ENCODE results near the gene AFF2.

The AFF2 gene

DNA sequence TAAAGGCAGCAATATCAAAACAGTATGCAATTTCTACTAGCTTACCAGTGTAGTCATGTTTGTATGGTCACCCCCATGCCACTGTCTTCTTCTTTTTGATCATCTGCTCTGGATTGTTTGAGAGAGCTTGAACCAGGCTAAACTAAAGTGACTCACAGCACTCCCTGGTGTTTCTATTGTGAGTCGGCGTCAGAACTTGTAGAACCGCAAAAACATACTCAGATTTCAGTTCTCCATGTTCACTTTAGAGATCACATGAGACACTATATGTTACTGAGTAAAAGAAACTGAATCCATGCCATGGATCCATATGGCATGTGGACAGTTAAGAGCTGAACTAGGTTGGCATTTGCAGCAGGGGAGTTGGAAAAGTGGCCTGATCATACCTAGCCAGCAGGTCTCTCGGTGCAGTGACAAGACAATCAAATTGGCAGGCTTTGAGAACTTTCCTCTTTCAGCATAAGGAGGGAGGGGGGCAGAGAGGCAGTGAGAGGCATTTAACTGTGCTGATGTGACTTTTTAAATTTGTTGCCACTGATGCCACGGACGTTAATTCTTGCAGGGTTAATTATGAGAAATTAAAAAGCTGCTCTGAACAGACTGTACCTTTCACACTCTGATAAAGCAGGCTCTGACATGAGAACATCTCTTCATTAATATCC, 88.4 kb downstream of the AFF2 start:
- no peak for DNase-seq (ENCODE audit: low read depth)

DNA sequence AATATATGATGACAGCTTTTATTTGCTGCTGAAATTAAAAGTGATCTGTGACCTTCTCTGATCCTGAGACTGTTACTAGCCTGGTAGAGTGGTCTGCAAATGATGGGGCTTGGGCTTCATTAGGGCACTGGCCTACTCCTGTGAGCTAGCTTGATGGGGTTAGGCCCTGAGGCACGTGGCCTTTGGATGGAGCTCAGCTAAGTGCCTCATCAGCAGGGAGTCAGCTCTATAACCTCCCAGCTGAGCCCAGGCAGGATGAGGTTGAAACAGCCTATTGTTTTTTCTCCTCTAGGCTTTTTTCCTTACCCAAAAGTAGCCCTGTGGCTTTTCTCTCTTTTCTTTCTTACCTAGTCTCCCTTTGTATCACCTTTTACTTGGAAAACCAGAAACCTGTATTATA, 92.2 kb downstream of the AFF2 start:
- DNase-seq (ENCODE audit: low read depth), result no peak

DNA sequence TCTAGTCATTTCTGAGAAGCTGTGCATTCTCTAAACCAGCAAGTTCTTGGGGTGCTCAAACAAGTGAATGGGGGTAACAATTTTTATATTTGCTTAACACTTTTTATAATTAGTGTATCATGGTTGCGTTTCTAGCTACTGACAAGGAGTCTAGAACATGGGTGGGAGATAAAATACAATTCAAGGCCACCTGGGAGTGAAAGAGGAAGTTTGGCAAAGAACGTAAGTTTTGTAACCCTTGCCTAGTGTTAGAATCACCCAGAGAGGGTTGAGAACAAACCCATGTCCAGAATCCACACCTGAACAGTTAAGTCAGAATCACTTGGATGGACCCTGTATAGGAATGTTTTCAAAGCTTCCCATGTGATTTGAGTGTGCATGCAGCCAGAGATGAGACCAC, 92.7 kb downstream of the AFF2 start:
- no peak for DNase-seq (ENCODE audit: low read depth)

- no peak for DNase-seq (ENCODE audit: low read depth)
Measured at GRCh38 chrX:148593987-148594386, 93.6 kb downstream of the AFF2 start.

DNA sequence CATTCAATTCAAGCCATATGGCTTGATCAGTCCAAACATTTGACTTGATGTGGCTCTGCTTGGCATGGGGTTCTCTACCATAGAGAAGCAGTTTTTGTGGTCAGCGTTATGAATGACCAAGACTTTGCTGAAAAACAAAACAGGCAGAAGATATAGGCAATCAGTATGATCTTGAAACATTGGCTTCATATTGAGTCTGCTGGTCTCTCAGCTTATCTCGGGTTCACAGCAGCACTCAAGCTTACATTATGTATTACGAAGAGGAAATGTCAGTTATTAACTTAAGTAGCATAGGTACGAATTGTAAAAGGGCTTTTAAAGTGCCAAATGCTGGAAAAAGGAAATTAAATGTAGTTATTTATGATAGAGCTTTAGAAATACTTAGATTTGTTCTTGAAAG, 99.0 kb downstream of the AFF2 start:
- no peak for DNase-seq (ENCODE audit: low read depth)

DNA sequence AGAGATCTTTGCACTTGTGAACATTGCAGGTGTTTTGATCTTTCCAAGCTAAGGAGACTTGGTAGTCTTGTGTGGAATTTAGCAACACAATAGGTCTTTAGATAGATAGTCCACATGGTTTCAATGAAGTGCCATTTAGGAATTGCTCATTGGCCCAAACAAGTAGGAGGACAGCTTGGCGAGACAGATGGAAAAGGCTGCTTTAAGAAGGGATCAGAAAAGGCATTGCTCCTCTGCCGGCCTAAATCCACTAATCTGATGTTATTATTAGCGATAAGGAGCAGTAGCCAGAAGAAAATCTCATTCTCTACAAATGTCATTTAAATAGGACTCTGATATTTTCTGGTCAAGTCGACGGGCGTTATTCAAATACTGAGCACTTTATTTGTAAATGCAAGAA, 99.7 kb downstream of the AFF2 start:
- DNase-seq (ENCODE audit: low read depth), result no peak

- DNase-seq (ENCODE audit: low read depth), result no peak
Measured at GRCh38 chrX:148600581-148600980, 100.2 kb downstream of the AFF2 start.

GRCh38 chrX:148601034-148601433, 100.6 kb downstream of the AFF2 start:
- no peak for DNase-seq (ENCODE audit: low read depth)

- DNase-seq (ENCODE audit: low read depth), result no peak
Measured at GRCh38 chrX:148609515-148610327, 109.3 kb downstream of the AFF2 start.

- DNase-seq (ENCODE audit: low read depth), result no peak
Measured at GRCh38 chrX:148610328-148610698, 109.9 kb downstream of the AFF2 start.

- no peak for DNase-seq (ENCODE audit: low read depth)
Measured at GRCh38 chrX:148611993-148612392, 111.6 kb downstream of the AFF2 start.

DNA sequence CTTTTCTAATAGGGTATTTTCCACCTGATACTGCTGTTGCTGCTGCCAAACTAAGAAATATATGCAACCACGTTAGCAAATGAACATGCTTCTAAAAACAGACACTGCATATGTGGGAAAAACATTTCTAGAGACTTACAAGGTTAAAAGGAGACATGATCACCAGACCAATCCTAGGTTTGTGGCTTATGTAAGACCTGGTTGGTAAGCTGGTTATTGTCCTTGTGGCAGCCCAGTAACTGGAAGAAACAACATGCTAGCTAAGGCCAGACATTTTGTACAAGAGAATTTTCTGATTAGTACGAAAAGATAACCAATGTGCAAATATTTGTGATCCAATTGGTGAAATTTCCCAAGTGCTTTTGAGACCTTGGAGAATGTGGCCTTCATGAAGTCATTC, 112.0 kb downstream of the AFF2 start:
- no peak for DNase-seq (ENCODE audit: low read depth)

GRCh38 chrX:148613636-148614035, 113.2 kb downstream of the AFF2 start:
- DNase-seq (ENCODE audit: low read depth), result no peak

DNA sequence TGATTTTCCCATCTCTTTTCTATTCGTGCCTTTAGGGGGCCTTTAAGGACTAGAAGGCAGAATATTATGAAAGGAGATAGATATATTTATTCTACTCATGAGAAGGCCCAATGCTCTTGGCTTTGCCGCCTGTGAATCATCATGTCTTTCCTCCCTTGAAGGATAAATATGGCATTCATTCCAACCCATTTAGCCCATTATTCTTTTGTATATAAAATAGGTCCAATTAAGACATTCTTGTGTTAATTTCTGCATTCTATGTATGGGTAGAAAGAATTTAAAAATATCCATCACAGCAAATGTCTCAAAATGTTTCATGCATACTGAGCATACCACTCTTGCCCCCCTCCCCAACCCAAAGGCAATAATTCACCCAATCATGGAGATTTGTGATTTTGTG, 115.1 kb downstream of the AFF2 start:
- DNase-seq (ENCODE audit: low read depth), result no peak

DNA sequence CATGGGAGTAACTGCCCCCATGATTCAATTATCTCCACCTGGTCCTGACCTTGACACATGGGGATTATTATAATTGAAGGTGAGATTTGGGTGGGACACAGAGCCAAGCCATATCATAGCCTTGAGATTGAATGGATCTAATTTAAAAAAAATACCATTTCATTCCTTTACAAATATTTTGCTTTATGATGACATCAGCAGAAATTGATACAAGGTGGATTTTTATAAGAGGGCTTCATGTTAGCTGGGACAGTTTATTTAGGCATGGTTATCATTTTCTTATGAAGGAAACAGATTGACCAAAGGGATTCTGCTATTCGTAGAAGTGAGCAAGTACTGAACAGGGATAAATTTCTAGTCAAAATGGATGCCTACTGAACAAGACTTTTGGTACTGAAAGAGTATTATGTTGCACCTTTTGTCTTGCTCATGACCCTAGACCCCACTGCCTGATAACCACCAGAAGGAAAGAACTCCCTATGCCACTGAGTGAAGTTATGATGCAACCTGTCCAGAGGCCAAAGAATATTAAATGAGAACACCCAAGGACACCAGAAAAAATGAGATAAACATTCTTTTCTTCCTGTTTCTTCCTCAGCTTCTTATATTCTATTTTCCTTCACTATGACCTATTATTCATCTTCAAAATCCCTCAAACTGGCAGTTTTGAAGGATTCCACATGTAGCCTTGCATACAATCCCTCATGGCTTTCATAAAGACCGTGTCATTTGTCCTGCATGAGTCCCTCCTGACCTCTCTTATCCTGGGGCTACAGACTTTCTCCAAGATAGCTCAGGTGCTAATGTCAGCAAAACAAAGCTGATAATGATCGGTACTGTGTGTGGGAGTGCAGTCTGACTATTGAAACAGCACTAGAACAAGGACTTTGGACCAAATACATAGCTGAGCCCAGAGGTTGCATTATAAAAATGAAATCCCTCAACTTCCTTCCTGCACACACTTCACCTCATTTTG, 118.3 kb downstream of the AFF2 start:
- no peak for DNase-seq (ENCODE audit: low read depth)

- DNase-seq (ENCODE audit: low read depth), result no peak
Measured at GRCh38 chrX:148620023-148620422, 119.6 kb downstream of the AFF2 start.

DNA sequence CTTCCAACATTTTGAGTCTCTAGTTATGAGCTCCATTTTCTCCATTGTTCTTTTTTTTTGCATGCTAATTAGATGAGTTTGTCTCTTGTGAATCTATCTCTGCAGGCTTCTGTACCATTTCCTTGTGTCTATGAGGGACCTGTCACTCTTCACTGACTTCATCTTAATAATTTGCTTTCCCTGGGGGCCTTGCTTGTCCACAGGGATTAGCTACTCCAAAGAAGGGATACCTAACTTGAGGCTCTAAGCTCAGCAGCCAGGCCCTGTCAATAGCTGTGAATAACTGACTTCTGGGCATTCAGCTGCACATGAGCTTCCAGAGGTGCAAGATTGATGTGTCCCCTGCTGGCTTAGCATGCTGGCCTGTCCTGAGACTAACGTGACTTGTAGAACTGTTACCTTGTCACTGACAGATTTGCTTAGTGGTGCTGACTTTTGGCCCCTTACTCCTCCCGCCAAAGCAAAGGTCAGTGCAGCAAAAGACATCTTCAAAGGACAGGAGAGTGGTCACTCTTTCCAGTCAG, 124.6 kb downstream of the AFF2 start:
- DNase-seq (ENCODE audit: low read depth), result no peak

DNA sequence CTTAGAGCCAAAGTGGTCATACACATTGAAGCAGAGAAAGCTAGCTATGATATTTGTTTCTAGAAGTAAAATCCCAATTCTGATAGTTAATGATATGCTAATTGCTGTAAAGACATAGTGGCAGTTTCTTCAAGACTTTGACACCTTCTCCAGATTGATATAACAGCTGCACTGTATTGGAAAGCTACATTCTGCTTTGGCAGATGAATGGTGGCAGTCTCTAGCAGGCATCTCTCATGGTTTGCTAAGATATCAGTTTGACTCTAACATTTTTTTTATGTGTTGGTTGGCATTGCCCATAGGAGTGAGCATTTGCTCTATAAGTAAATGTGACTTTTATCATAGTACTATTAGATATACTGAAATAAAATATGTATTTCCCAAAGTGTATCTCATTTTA, 128.2 kb downstream of the AFF2 start:
- no peak for DNase-seq (ENCODE audit: low read depth)

DNA sequence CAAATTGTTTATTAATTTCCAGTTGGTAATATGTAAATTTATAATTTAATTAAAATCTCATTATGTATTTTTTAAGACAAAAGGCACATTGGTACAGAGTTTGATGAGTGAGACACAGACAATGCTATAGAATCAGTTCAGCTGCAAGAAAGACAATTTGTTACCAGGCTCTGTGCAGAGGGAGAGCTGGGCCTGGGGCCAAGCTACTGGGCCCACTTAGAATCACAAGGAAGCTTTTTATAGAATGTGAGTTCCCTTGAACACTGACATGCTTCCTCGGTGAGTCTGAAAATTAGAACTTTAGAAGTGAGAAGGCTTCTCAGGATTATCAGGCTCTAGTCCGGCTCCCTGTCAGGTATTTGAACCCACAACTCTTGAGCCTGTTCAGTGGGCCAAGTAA, 129.0 kb downstream of the AFF2 start:
- DNase-seq (ENCODE audit: low read depth), result no peak

DNA sequence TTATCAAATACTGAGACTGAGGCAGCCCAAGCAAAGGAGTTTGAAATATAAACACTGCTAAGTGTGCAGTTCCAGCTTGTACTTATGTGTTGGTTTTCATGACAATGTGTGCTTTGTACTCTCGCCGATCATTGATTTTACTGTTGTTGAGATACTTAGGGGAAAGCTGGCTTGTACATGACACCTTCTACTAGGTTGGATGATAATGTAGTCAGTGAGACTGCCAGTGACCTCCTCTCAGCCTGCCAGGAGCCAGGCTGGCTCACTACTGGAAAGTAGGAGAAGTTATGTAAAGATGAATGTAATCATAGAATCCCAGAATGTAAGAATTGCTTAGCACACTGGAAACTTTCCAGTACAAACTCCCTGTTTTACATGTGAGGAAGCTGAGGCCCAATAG, 132.0 kb downstream of the AFF2 start:
- no peak for DNase-seq (ENCODE audit: low read depth)

DNA sequence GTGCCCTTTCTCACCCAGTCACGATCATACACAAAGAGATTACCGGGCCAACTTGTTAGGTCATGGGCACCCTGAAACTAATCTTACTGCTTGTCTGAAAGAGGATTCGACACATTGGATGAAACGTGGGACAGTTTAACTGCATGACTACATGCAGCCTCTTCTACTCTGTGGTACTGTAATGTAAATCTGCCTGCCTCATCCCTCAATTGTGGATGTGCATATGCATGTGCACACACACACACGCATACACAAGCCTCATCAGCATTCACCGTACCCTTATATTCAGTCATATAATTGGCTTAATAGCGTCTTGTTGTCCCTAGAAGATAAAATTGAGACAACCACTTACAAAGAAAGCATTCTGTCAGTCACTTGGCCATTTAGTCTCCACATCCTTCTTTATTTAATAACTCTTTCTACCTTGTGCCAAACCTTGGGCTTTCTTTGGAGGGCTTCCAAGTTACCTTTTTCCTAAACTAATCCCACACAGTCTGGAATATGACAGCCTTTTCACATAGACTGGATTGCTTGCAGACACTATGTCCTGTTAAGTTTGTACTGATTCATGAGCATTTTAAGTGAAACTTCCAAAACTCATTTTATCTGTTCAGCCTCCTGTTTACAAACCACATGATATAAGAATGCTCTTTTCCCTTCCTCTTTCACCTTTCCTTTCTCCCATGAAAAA, 132.9 kb downstream of the AFF2 start:
- DNase-seq (ENCODE audit: low read depth), result no peak

DNA sequence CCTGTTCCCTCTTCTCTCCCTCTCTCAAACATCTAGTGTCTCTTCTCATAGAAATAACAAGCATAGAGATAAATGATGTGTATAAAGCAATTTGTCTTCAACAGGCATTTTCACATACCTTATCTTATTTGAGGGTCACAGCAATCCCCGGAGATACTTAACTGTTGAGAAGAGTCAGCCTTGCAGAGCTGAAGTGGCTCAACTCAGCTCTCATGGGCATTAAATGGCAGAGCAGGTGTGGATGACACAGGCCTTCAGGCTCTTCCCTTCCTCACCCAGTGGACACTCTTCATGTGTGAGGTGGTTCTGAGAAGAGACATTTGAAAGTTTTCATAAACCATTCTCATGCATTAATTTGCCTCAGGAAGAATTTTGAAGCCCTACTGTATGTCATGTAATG, 134.2 kb downstream of the AFF2 start:
- no peak for DNase-seq (ENCODE audit: low read depth)
